A549 (cell line): ENCODE results near the gene MIB2.

Experiments
- CEBPB ChIP-seq, 2 experiments: fragments of >200 bp in 1 of 2; sonication (Bioruptor Twin) in 1 of 2; formaldehyde crosslinking in 1 of 2; IDR thresholded peaks; 2 replicates each; pipeline ENCODE4 v1.6.1; 2012 to 2016
- CHD2 ChIP-seq: fragments of 150-350 bp; IDR thresholded peaks from 2 replicates; pipeline ENCODE4 v1.6.1; 2014; ENCODE audit warnings: low read length; ENCODE audit not compliant: partially characterized antibody
- CTCF ChIP-seq: fragments of >200 bp; sonication (Bioruptor Twin); formaldehyde crosslinking; IDR thresholded peaks from 3 replicates; pipeline ENCODE4 v1.5.1; 2016
- EHMT2 ChIP-seq: fragments of 200-600 bp; sonication (generic); IDR thresholded peaks from 2 replicates; pipeline ENCODE4 v1.6.1; 2016; ENCODE audit warnings: antibody characterized with exemption, low read depth, mild to moderate bottlenecking, moderate library complexity
- EP300 ChIP-seq, 2 experiments: fragments of >200 bp; sonication (Bioruptor Twin); formaldehyde crosslinking; IDR thresholded peaks; 2 replicates in 1 of 2; 3 replicates in 1 of 2; pipeline ENCODE4 v1.6.1; 2016 to 2017
- GATA3 ChIP-seq: IDR thresholded peaks from 2 replicates; pipeline ENCODE4 v1.6.1; 2012; ENCODE audit warnings: borderline replicate concordance
- HOXB5 ChIP-seq: fragments of 250-450 bp; sonication (Bioruptor Pico); IDR thresholded peaks from 2 replicates; pipeline ENCODE4 v1.5.0; 2020; ENCODE audit warnings: mild to moderate bottlenecking, moderate library complexity
- JUN ChIP-seq, 2 experiments: fragments of >200 bp; sonication (Bioruptor Twin); formaldehyde crosslinking; IDR thresholded peaks; 2 replicates in 1 of 2; 3 replicates in 1 of 2; pipeline ENCODE4 v1.6.1; 2016 to 2017
- MAX ChIP-seq: IDR thresholded peaks from 2 replicates; pipeline ENCODE4 v1.6.1; 2012
- NFE2L2 ChIP-seq: fragments of 150-350 bp; conservative IDR thresholded peaks from 2 replicates; pipeline ENCODE4 v1.6.1; 2014; ENCODE audit warnings: low read length
- NR3C1 ChIP-seq: fragments of >200 bp; sonication (Bioruptor Twin); formaldehyde crosslinking; IDR thresholded peaks from 3 replicates; pipeline ENCODE4 v1.6.1; 2017
- POLR2A ChIP-seq: IDR thresholded peaks from 2 replicates; pipeline ENCODE4 v1.6.1; 2012; ENCODE audit warnings: mild to moderate bottlenecking, low read length
- RARB ChIP-seq: fragments of 250-450 bp; sonication (Bioruptor Pico); IDR thresholded peaks from 2 replicates; pipeline ENCODE4 v1.8.0; 2021; ENCODE audit warnings: mild to moderate bottlenecking, moderate library complexity
- SREBF2 ChIP-seq: fragments of 450-650 bp; IDR thresholded peaks from 2 replicates; pipeline ENCODE4 v1.6.1; 2014; ENCODE audit warnings: mild to moderate bottlenecking, moderate library complexity

GRCh38 chr1:1626207-1627141, 11.2 kb downstream of the MIB2 start:
- TF ChIP-seq CTCF (no peak), CEBPB (IDR thresholded peaks at IDR 0.05) (no peak), NFE2L2 (no peak), HOXB5 (CRISPR knock-in tag) (no peak), POLR2A (no peak), MAX (no peak), SREBF2 (no peak), RARB (CRISPR knock-in tag) (no peak), GATA3 (no peak), EHMT2 (no peak), EP300 (IDR thresholded peaks at IDR 0.05) (no peak), CHD2 (no peak), NR3C1 (no peak), JUN (IDR thresholded peaks at IDR 0.05) (no peak)
